H1 (cell line): ENCODE results near the gene TMPRSS9. TPM values are rescaled to one million over a fixed set of nuclear protein-coding genes. Genes with fewer than 3 reads are reported as not detected.

Experiments used
- CTCF ChIA-PET: fragments of 300-600 bp; sonication (Branson Sonifier 250); formaldehyde crosslinking; loops from one replicate; lab custom pipeline; 2021; ENCODE audit not compliant: partially characterized antibody; lab: Charles Lee
- POLR2A ChIA-PET: fragments of 300-600 bp; sonication (Branson Sonifier 250); formaldehyde crosslinking; loops from one replicate; lab custom pipeline; 2021; ENCODE audit warnings: inconsistent platforms; ENCODE audit not compliant: partially characterized antibody; lab: Charles Lee
- DNase-seq, 2 experiments: peaks; one replicate each; pipeline versions ENCODE4 v3.0.0 to v3.0.0-alpha.2; 2010 to 2022; ENCODE audit warnings: low spot score in 2 of 2, low read depth in 1 of 2, mixed read lengths in 1 of 2
- FAIRE-seq: peaks from 2 replicates; lab custom pipeline; 2011; peaks lifted over from hg19 to GRCh38; lab: Jason Lieb, UNC
- H2AFZ ChIP-seq: 2 replicates; pipeline ENCODE4 v1.8.1; 2012; ENCODE audit warnings: low read length, inconsistent platforms
- H2AK5ac ChIP-seq: 2 replicates; pipeline ENCODE4 v1.6.1; 2013; ENCODE audit warnings: low read depth, low read length
- H2BK120ac ChIP-seq: replicated peaks from 2 replicates; pipeline ENCODE3; 2013; ENCODE audit warnings: low read depth, low read length, inconsistent platforms
- H2BK12ac ChIP-seq: 2 replicates; pipeline ENCODE4 v1.6.1; 2013; ENCODE audit warnings: low read depth, low read length
- H2BK15ac ChIP-seq: 2 replicates; pipeline ENCODE4 v1.6.1; 2013; ENCODE audit warnings: low read length
- H2BK20ac ChIP-seq: 2 replicates; pipeline ENCODE4 v1.6.1; 2013; ENCODE audit warnings: low read length
- H2BK5ac ChIP-seq: 2 replicates; pipeline ENCODE4 v1.6.1; 2013; ENCODE audit warnings: low read depth, low read length
- H3K14ac ChIP-seq: 2 replicates; pipeline ENCODE4 v1.6.1; 2013; ENCODE audit warnings: inconsistent platforms; ENCODE audit not compliant: insufficient read length
- H3K18ac ChIP-seq: 2 replicates; pipeline ENCODE4 v1.6.1; 2013; ENCODE audit warnings: low read length; ENCODE audit errors: extremely low read depth
- H3K23ac ChIP-seq: 2 replicates; pipeline ENCODE4 v1.6.1; 2013; ENCODE audit warnings: inconsistent platforms; ENCODE audit not compliant: insufficient read length
- H3K23me2 ChIP-seq: 2 replicates; pipeline ENCODE4 v1.6.1; 2013; ENCODE audit warnings: low read depth, low read length
- H3K27ac ChIP-seq: 2 replicates; pipeline ENCODE4 v1.6.1; 2011; ENCODE audit warnings: low read depth, low read length, inconsistent platforms
- H3K27me3 ChIP-seq, 4 experiments: replicated peaks in 1 of 4; 1 replicate in 1 of 4; 2 replicates in 3 of 4; pipeline versions ENCODE4 v1.6.1 to v1.8.1; 2011 to 2013; ENCODE audit warnings: low read length in 3 of 4, mild to moderate bottlenecking in 3 of 4, inconsistent platforms in 2 of 4, mixed read lengths in 2 of 4, moderate library complexity in 1 of 4; ENCODE audit not compliant: control insufficient read depth in 3 of 4, insufficient read depth in 3 of 4; ENCODE audit errors: extremely low read depth in 1 of 4
- H3K36me3 ChIP-seq, 4 experiments: 2 replicates each; pipeline versions ENCODE4 v1.6.1 to v1.8.1; 2011 to 2013; ENCODE audit warnings: mild to moderate bottlenecking in 4 of 4, low read length in 3 of 4, moderate library complexity in 2 of 4, control low read depth in 1 of 4, inconsistent platforms in 1 of 4; ENCODE audit not compliant: insufficient read depth in 4 of 4, control insufficient read depth in 2 of 4
- H3K4ac ChIP-seq: replicated peaks from 2 replicates; pipeline ENCODE3; 2013; ENCODE audit warnings: low read length, low read depth, mixed read lengths, inconsistent platforms; ENCODE audit not compliant: insufficient read length
- H3K4me1 ChIP-seq, 4 experiments: replicated peaks in 1 of 4; 1 replicate in 1 of 4; 2 replicates in 3 of 4; pipeline versions ENCODE4 v1.6.1 to v1.8.1; 2011 to 2013; ENCODE audit warnings: low read length in 3 of 4, inconsistent platforms in 2 of 4, mixed read lengths in 1 of 4; ENCODE audit not compliant: insufficient read depth in 4 of 4, control insufficient read depth in 3 of 4
- H3K4me2 ChIP-seq, 2 experiments: 2 replicates each; pipeline versions ENCODE4 v1.6.1 to v1.8.1; 2011 to 2013; ENCODE audit warnings: low read depth in 2 of 2, low read length in 2 of 2, control low read depth in 1 of 2, inconsistent platforms in 1 of 2, mild to moderate bottlenecking in 1 of 2; ENCODE audit not compliant: insufficient read depth in 1 of 2
- H3K4me3 ChIP-seq, 4 experiments: fragments of 200-600, 300-600 bp in 1 of 4; sonication (generic), shearing (Covaris generic), sonication (Bioruptor Twin) in 1 of 4; 2 replicates each; pipeline versions ENCODE4 v1.5.1 to v1.8.1; 2011 to 2016; ENCODE audit warnings: low read length in 4 of 4, low read depth in 3 of 4, control low read depth in 2 of 4, inconsistent platforms in 2 of 4, mild to moderate bottlenecking in 2 of 4, mixed read lengths in 1 of 4, moderate library complexity in 1 of 4; ENCODE audit not compliant: insufficient read depth in 2 of 4; ENCODE audit errors: extremely low read depth in 1 of 4
- H3K56ac ChIP-seq: replicated peaks from 2 replicates; pipeline ENCODE3; 2013; ENCODE audit warnings: low read depth, mild to moderate bottlenecking, mixed read lengths, low read length, inconsistent platforms; ENCODE audit not compliant: insufficient read length
- H3K79me1 ChIP-seq: 2 replicates; pipeline ENCODE4 v1.6.1; 2013; ENCODE audit warnings: low read depth, low read length, control low read depth
- H3K79me2 ChIP-seq, 2 experiments: 2 replicates each; pipeline versions ENCODE4 v1.6.1 to v1.8.1; 2012 to 2013; ENCODE audit warnings: low read length in 2 of 2, mild to moderate bottlenecking in 2 of 2, inconsistent platforms in 1 of 2; ENCODE audit not compliant: insufficient read depth in 2 of 2, control insufficient read depth in 1 of 2
- H3K9ac ChIP-seq, 4 experiments: replicated peaks in 1 of 4; 1 replicate in 1 of 4; 2 replicates in 3 of 4; pipeline versions ENCODE4 v1.6.1 to v1.8.1; 2011 to 2013; ENCODE audit warnings: low read depth in 3 of 4, low read length in 3 of 4, control low read depth in 2 of 4, mild to moderate bottlenecking in 2 of 4, moderate library complexity in 2 of 4, inconsistent platforms in 1 of 4; ENCODE audit errors: extremely low read depth in 1 of 4
- H3K9me3 ChIP-seq, 2 experiments: 2 replicates each; pipeline versions ENCODE4 v1.6.1 to v1.8.1; 2012 to 2013; ENCODE audit warnings: mild to moderate bottlenecking in 2 of 2, moderate library complexity in 2 of 2, control low read depth in 1 of 2, inconsistent platforms in 1 of 2, low read depth in 1 of 2, low read length in 1 of 2, mixed read lengths in 1 of 2; ENCODE audit not compliant: insufficient read depth in 2 of 2
- H4K20me1 ChIP-seq, 2 experiments: replicated peaks in 1 of 2; 2 replicates each; pipeline versions ENCODE3 to v1.8.1; 2011 to 2013; ENCODE audit warnings: inconsistent platforms in 2 of 2, low read length in 2 of 2, mild to moderate bottlenecking in 1 of 2; ENCODE audit not compliant: insufficient read depth in 2 of 2, control insufficient read depth in 1 of 2
- H4K5ac ChIP-seq: 2 replicates; pipeline ENCODE4 v1.6.1; 2013; ENCODE audit warnings: low read length, low read depth, mixed read lengths, inconsistent platforms; ENCODE audit not compliant: insufficient read length
- H4K8ac ChIP-seq: 2 replicates; pipeline ENCODE4 v1.8.0; 2013; ENCODE audit warnings: mild to moderate bottlenecking, moderate library complexity, low read length, inconsistent platforms; ENCODE audit not compliant: insufficient read depth; ENCODE audit errors: extremely low read depth
- H4K91ac ChIP-seq: replicated peaks from 2 replicates; pipeline ENCODE3; 2013; ENCODE audit warnings: low read length, mixed read lengths, inconsistent platforms; ENCODE audit not compliant: insufficient read length
- JUND ChIP-seq: IDR thresholded peaks from 2 replicates; pipeline ENCODE4 v1.6.1; 2011; ENCODE audit warnings: mild to moderate bottlenecking, improper control_type of control experiment, low read length
- POLR2A ChIP-seq, 2 experiments: IDR thresholded peaks; 1 replicate in 1 of 2; 2 replicates in 1 of 2; pipeline ENCODE4 v1.6.1; 2011; ENCODE audit warnings: low read depth in 2 of 2, low read length in 2 of 2, mild to moderate bottlenecking in 2 of 2; ENCODE audit errors: control extremely low read depth in 1 of 2
- WGBS, 2 experiments: shearing (Covaris generic) in 1 of 2; methylation state at CpG; one replicate each; pipeline versions ENCODE4 v1.1.6 to v1.1.7; 2013 to 2015; ENCODE audit warnings: low lambda C conversion rate in 2 of 2, mixed read lengths in 2 of 2, inconsistent platforms in 1 of 2, low coverage in 1 of 2, missing lambda C conversion rate in 1 of 2; ENCODE audit not compliant: insufficient replicate concordance in 2 of 2, insufficient coverage in 1 of 2, insufficient read length in 1 of 2; ENCODE audit errors: extremely low coverage in 1 of 2, missing lambda C conversion rate in 1 of 2; 5-methylcytosine and 5-hydroxymethylcytosine counted together
- polyA plus RNA-seq, 7 experiments: library from polyadenylated mRNA; depleted of rRNA in 3 of 7; stranded (reverse) in 5 of 7; unstranded in 2 of 7; fragments of >200 nt in 5 of 7; fragments of 200-250 nt in 2 of 7; gene quantifications; 1 replicate in 5 of 7; 2 replicates in 1 of 7; 4 replicates in 1 of 7; pipeline versions ENCODE4 v1.2.1 to v1.2.3, GENCODE V29; 2011 to 2013; ENCODE audit warnings: missing spikeins in 2 of 7, mixed read lengths in 2 of 7
- total RNA-seq: library from RNA; stranded (reverse); fragmentation: NEBNext Ultra II Directional; extraction: Animal tissue kit (Norgen Biotek cat#: 25700); gene quantifications from 2 replicates; pipeline ENCODE4 v1.2.1, GENCODE V29; 2021
- TF ChIP-seq, protein P1 (sequence below): IDR thresholded peaks from 2 replicates; pipeline ENCODE4 v1.6.1; 2012; ENCODE audit warnings: low read length, inconsistent platforms

TMPRSS9 gene
- total and polyA plus RNA-seq, 2 of the 8 experiments (the other 6 are each of a cell fraction or from before 2014, with no cell fraction given), result 0.15 to 0.19 TPM

DNA sequence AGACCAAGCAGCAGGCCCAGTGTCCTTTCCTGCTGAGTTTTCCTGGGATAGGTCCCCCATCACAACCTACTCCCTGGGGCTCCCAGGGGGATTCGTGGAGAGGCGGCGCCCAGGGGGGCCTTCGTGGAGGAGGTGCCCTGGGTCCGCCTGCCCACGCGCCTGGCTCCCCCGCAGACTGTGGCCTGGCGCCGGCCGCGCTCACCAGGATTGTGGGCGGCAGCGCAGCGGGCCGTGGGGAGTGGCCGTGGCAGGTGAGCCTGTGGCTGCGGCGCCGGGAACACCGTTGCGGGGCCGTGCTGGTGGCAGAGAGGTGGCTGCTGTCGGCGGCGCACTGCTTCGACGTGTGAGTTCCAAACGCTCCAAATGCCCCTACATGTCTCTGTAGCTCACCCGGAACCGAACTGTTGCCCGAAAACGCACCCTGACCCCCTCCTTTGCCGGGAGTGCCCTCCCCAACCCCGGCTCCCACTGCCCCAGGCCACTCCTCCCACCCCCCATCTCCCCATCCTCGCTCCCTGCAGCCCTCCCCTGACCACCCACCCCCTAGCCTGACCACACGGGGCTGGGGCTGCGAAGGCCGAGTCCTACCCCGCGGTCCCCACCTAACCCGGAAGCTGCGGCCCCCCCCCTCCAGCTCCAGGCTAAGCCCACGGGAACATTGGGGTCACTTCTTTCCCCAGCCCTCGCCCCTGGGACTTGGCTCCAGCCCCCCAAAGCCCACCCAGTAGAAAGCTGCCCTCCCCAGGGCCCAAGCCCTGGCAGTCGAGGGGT, 64.0 kb downstream of the TMPRSS9 start:
- H3K27ac ChIP-seq, result no peak overlapping the region
- H2AK5ac ChIP-seq, result no peak overlapping the region
- H2BK5ac ChIP-seq, result no peak overlapping the region
- no peaks in the 10 kb centered on the region for H3K27me3 ChIP-seq
- H3K9me3 ChIP-seq, result no peaks in the 10 kb centered on the region
- H2BK12ac ChIP-seq, result no peak overlapping the region
- no peak overlapping the region for H3K9ac ChIP-seq
- H4K8ac ChIP-seq, result no peak overlapping the region; the same call in 1 of the 2 replicates
- 93% methylated on average over 30 of the region's 46 CpGs; no CpG with 5 or more reads in 1 of the 2 experiments for WGBS, 2 experiments
- H3K36me3 ChIP-seq, result peaks cover 0 to 9% (median 1%) of the 10 kb centered on the region in 4 experiments; a peak in 2 of 8 replicates
- H3K4me2 ChIP-seq, result peak overlapping the region; percentile 84 to 94
- peak overlapping the region; percentile 71; the same call in 1 of the 2 replicates for H3K18ac ChIP-seq
- POLR2A ChIA-PET, result interaction anchor here (1.0 to 8.2 kb wide), 10 partner anchors 8 to 225 kb away, joined by 3 to 84 read pairs (median 6); partner anchors contain the start of gene LMNB2
- H3K79me1 ChIP-seq, result peaks cover 13% of the 10 kb centered on the region
- no peak overlapping the region for H2AFZ ChIP-seq
- no peak overlapping the region for H2BK20ac ChIP-seq
- H2BK15ac ChIP-seq, result no peak overlapping the region
- H4K91ac ChIP-seq, result no peak overlapping the region
- CTCF ChIA-PET, result interaction anchor here (0.6 to 1.7 kb wide), 7 partner anchors 12 to 229 kb away, joined by 3 to 5 read pairs (median 4); no protein-coding TSS in a partner anchor
- peaks cover 2 to 16% of the 10 kb centered on the region in 2 experiments; a peak in 3 of 4 replicates for H3K79me2 ChIP-seq
- DNase-seq (no peak), FAIRE-seq (no peak)
- no peak overlapping the region for H2BK120ac ChIP-seq
- H4K5ac ChIP-seq, result no peak overlapping the region
- TF ChIP-seq JUND (no peak), POLR2A (IDR thresholded peaks at IDR 0.05; ENCODE audit: control extremely low read depth in 1 of 2, low read depth in 2 of 2, low read length in 2 of 2) (peak in 1 of 2 experiments; percentile 16; a peak in 1 of 3 replicates)
- TF ChIP-seq, protein P1, sequence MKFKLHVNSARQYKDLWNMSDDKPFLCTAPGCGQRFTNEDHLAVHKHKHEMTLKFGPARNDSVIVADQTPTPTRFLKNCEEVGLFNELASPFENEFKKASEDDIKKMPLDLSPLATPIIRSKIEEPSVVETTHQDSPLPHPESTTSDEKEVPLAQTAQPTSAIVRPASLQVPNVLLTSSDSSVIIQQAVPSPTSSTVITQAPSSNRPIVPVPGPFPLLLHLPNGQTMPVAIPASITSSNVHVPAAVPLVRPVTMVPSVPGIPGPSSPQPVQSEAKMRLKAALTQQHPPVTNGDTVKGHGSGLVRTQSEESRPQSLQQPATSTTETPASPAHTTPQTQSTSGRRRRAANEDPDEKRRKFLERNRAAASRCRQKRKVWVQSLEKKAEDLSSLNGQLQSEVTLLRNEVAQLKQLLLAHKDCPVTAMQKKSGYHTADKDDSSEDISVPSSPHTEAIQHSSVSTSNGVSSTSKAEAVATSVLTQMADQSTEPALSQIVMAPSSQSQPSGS, result no peak
- peaks cover 13% of the 10 kb centered on the region; the same call in 1 of the 2 replicates for H3K23me2 ChIP-seq
- peaks cover 10 to 17% of the 10 kb centered on the region in 2 experiments for H4K20me1 ChIP-seq
- no peak overlapping the region for H3K56ac ChIP-seq
- no peak overlapping the region for H3K4ac ChIP-seq
- peak overlapping the region in 1 of 4 experiments; percentile 85; a peak in 2 of 8 replicates for H3K4me3 ChIP-seq
- no peak overlapping the region for H3K23ac ChIP-seq
- no peak overlapping the region for H3K14ac ChIP-seq
- H3K4me1 ChIP-seq, result peaks cover 0 to 18% (median 13%) of the 10 kb centered on the region in 4 experiments; a peak in 5 of 7 replicates
